ENCODE measurements around the gene HSP90AB1.

The HSP90AB1 gene

GRCh38 chr6:44246663-44247337 lies at the start of gene HSP90AB1:
Gene HSP90AB1, plus strand, starts transcription at chr6:44247101. Its CDS starts 1,529 bp downstream, at chr6:44248630.
- peak; percentile 92 for DNase-seq

GRCh38 chr6:44198684-44199083 lies 48.2 kb upstream of the HSP90AB1 start:
- DNase-seq, result no peak

- no peak for DNase-seq
Observed at GRCh38 chr6:44199883-44200282, 47.0 kb upstream of the HSP90AB1 start.

GRCh38 chr6:44201200-44201599 lies 45.7 kb upstream of the HSP90AB1 start:
- DNase-seq, result no peak

- no peak for DNase-seq
Observed at GRCh38 chr6:44201638-44202303, 45.1 kb upstream of the HSP90AB1 start.

- no peak for DNase-seq
Observed at GRCh38 chr6:44202332-44202971, 44.4 kb upstream of the HSP90AB1 start.

- DNase-seq, result no peak
Observed at GRCh38 chr6:44202972-44203750, 43.7 kb upstream of the HSP90AB1 start.

GRCh38 chr6:44203955-44204354 lies 42.9 kb upstream of the HSP90AB1 start:
- no peak for DNase-seq

GRCh38 chr6:44207966-44208365 lies 38.9 kb upstream of the HSP90AB1 start:
- DNase-seq, result no peak

GRCh38 chr6:44211284-44211683 lies 35.6 kb upstream of the HSP90AB1 start:
- DNase-seq, result no peak

GRCh38 chr6:44214307-44214706 lies 32.6 kb upstream of the HSP90AB1 start:
- no peak for DNase-seq

- DNase-seq, result no peak
Observed at GRCh38 chr6:44216677-44217331, 30.1 kb upstream of the HSP90AB1 start, which contains the start of gene MYMX. Gene MYMX, plus strand, starts transcription at chr6:44216926. Its CDS starts 546 bp downstream, at chr6:44217472.

GRCh38 chr6:44217332-44218143 lies 29.4 kb upstream of the HSP90AB1 start:
- no peak for DNase-seq

GRCh38 chr6:44219053-44219814 lies 27.7 kb upstream of the HSP90AB1 start:
- DNase-seq, result peak; percentile 18

GRCh38 chr6:44219815-44220784 lies 26.8 kb upstream of the HSP90AB1 start:
- no peak for DNase-seq

GRCh38 chr6:44220913-44221290 lies 26.0 kb upstream of the HSP90AB1 start:
- no peak for DNase-seq

GRCh38 chr6:44221291-44221960 lies 25.5 kb upstream of the HSP90AB1 start:
- DNase-seq, result peak; percentile 70

- DNase-seq, result no peak
Observed at GRCh38 chr6:44221961-44222335, 25.0 kb upstream of the HSP90AB1 start.
